Measurements from ENCODE around the gene COPB2.
A peak's percentile ranks its signal among the peaks of the same experiment; 100 is the strongest.

The COPB2 gene

DNA sequence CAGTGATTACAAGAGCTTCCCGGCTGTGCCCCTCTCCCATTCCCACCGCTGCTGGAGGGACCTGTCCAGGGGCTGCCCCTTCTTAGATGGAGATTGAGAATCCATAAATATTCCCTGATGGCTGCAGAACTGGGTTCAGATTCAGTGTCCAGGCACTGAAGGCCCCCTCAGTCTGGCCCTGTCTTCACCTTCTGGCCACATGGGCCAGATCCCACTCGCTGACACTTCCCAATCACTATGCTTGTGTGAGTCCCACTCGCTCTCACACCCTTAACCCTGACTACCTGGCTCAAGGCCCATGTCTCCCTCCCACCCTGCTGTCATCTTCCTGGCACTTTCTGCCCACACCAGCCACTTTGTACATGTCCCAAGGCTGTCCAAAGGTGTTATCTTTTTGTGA, 61.1 kb downstream of the COPB2 start:
- FAIRE-seq (no peak), DNase-seq (ENCODE audit: low spot score) (no peak)

DNA sequence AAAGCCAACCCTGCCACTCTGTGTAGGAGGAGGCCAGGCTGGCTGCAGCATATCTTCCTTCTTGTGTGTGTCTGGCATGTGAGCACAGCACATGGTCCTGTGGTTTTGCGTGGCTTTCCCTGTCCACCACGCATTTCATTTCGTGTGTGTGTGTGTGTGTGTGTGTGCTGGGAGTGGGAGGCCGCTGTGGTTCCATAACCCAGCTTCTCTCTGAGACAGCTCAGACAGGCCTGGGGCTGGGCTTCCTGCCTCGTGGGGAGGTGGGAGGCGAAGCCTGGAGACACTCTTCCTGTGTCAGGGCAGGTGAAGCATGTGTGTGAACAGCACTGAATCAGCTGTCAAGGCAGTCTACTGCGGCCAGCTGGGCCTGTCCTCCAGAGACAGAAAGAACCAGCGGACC, 61.6 kb downstream of the COPB2 start:
- no peak for FAIRE-seq
- DNase-seq (ENCODE audit: low spot score): no peak

DNA sequence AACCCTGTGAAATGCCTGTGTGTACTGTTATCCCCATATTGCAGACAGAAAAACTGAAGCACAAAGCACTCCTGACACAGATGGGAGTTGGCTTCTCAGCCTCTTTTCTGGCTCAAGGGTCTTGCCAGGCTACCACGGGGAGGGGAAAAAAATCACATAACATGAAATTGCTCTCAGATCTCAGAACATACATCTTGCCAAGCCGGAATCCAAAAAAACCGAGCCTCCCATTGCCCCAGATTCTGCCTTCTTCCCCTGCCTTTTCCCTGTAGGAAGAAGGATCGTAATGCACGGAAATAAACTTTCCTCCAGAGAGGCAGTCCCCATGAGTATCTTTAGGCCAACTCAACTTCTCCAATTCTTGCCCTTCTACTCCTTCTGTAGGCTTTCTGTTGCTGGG, 62.2 kb downstream of the COPB2 start:
- DNase-seq (ENCODE audit: low spot score) (no peak), FAIRE-seq (no peak)

DNA sequence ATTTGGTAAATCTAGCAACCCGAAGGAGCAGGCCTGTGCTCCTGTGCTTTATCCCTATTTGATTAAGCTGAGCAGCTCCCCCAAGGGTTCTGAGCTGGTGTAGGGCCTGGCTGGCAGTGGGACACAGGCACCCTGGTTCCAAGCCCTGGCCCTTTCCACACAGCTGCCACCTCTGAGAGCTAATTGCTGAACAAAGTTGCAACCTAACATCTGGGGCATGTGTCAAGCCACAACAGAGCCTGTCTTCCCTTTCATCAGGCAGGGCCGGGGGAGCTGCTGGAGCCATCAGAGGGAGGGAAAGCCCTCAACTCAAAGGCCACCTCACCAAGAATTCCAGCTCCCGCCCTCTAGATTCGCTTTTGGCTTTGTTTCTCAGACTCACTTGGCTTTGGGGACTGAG, 62.7 kb downstream of the COPB2 start:
- no peak for DNase-seq (ENCODE audit: low spot score)

DNA sequence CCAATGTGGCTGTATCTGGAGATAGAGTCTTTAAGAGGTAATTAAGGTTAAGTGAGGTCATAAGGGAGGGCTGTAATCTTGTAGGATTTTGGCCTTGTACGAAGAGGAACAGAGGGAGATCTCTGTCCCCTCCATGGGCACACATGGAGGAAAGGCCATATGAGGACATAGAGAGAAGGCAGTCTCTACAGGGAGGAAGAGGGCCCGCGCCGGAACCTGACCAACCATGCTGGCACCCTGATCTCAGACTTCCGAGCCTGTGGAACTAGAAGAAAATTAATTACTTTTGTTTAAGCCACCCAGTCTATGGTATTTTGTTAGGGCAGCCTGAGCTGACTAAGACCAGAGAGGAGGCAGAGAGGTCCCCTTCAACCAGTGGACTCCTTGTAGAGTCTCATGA, 63.3 kb downstream of the COPB2 start:
- DNase-seq (ENCODE audit: low spot score): no peak
- no peak for FAIRE-seq

More for the DNA sequence above, 62.7 kb downstream of the COPB2 start:
- FAIRE-seq: no peak

DNA sequence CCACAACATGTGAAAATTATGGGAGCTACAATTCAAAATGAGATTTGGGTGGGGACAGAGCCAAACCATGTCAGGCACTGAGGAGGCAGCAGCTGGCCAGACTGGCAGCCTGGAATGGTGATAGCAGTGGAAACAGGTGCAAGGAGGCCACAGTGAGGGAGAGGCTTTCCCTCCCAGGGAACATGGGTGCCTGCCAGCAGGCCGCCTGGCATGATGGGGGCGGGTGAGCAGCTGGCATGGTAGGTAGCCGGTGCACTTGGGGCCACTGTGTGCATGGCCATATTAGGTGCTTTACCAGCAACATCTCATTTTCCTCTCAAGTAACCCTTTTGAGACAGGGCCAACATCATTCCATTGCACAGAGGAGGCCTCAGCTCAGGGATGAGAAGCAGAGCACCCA, 63.9 kb downstream of the COPB2 start:
- DNase-seq (ENCODE audit: low spot score) (no peak), FAIRE-seq (no peak)

DNA sequence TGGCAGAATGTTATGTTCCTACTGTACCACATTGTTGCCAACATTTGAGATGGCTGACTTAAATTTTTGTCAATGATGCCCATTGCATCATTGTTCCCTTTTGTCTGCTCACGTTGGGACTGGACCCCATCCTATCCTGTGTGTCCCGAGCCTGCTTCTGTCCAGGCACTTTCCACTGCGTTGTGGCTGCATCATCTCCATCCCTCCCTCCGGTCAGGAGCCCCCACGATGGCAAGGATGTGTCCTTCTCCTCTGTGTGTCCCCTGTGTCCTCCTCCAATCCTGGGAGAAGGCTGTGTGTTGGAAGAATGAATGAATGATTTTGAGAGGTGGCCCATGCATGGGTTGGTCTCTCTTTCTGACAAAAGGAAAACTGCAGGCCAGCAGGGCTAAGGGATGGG, 65.0 kb downstream of the COPB2 start:
- DNase-seq (ENCODE audit: low spot score) (no peak), FAIRE-seq (no peak)

DNA sequence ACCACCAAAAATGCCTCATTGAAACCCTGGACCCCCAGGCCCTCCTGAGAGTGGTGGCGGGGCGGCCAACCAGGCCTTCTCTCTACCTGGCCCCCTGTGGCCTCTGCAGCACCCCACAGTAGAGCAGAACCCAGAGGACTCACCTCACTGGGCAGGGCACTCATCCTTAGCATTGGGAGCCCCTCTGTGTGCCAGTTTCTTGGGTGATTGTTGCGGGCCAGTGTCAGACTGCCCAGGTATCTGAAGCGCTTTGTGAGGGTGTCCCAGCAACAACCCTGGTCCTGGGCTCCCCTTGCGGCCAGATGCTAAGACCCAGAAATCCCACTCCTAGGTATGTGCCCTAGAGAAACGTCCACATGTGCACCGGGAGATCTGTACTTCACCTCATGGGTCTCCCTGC, 66.3 kb downstream of the COPB2 start:
- FAIRE-seq: no peak

DNA sequence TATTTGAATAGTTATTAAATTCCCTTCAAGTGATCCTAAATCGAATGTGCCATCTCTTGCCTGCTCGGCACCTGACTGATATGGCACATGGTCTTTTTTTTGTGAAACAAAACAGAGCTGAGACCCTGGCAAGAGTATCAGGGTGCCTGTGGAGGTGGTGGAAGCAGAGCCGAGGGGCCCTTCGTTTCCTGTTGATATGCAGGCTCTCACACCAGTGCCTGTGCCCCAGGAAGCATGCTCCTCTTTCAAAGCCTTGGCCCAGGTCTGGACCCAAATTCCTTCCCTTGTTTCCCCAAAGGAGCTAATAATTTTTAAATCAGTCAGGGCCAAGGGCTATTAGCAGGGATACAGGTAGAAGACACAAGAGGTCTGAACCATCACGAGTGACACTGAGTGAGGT, 67.1 kb downstream of the COPB2 start:
- no peak for FAIRE-seq

More for the DNA sequence above, 66.3 kb downstream of the COPB2 start:
- DNase-seq (ENCODE audit: low spot score): no peak

DNA sequence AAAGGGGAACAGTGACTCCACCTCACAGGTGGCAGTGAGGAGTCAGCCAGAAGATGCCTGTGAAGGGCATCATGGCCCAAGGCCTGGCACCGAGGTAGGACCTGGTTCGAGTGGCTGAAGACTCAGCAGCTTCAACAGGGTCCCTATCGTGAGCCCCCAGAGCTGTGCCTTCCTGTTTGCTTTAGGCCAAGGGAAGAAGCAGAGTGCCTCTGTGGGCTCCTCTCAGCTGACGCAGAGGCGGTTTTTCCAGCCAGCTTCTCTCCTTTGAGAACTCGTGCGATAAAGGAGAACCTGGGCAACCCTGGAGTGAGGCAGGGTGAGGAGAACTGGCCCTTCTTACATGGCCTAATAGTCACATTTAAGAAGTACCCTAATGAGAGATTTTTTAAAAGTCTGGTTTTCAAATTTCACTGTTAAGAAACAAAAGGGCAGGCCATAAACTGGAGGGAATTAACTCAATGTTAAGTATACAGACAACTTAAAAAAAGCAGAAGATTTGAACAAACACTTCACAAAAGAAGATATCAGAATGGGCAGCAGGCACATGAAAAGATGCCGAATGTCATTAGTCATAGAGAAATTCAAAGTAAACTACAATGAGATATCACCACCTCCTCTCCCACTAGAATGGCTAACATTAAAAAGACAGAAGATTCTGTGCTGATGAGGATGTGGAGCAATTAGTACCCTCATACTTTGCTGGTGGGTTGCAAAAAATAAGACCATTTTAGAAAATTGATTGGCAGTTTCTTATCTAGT, 68.7 kb downstream of the COPB2 start:
- no peak for FAIRE-seq
- DNase-seq (ENCODE audit: low spot score): no peak

More for the DNA sequence above, 67.1 kb downstream of the COPB2 start:
- no peak for DNase-seq (ENCODE audit: low spot score)

DNA sequence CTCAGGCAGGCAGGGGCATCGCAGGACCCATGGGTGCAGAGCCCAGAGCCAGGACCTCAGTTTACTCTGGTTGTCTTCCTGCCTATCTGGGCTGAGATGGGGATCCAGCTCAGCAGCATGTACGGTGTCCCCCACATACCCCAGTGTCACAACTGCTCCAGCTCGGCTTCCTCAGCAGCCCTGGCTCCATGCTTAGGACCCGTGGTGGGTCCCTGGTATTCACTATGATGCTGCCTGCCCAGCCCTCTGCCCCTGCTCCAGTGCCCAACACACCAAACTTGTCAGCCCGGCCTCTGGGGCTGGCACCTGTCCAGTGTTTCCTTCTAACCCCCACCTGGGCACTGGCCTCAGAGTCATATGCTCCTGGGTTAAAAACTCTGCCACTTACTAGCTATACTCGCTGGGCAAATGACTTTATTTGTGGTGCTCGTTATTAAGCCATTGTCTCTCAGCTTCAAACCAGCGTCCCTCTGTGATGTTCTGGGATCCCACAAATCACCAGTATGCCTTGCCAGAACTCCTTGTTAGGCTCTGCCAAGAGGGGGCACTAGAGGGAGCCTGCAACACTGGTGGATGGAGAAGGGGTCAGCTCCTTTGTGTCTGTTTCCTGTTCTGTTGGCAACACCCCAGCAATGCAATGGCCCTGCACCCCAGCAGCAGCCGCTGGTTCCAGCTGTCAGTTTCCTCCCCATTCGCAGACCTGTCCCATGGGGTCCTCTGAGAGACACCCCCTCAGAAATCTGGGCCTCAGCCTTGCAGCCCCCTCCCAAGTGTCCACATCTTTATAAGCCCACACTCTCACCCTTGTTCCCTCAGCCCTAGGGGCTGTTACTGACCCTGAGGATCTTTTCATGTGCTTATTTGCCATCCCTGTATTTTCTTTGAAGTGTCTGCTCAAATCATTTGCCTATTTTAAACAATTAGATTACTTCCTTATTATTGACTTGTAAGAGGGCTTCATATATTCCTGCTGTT, 69.7 kb downstream of the COPB2 start:
- FAIRE-seq: no peak
- no peak for DNase-seq (ENCODE audit: low spot score)

DNA sequence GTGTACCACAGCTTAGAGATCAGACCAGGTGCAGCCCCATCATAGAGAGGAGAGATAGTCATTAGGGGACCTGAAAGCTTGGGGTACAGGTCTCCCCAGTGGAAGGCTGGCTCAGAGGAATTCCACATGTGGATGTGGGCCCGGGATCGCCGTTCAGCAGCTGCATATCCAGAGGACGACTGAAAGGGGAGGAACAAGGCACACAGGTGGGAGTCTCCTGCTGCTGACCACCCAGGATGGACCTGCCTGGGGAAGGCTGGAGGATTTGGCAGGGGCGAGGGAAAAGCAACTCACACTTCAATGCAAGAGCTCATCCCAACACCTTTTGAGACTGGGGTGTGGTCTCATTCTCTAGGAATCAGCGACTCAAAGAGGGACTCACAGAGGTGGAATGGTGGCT, 70.6 kb downstream of the COPB2 start:
- no peak for FAIRE-seq
- DNase-seq (ENCODE audit: low spot score): no peak

DNA sequence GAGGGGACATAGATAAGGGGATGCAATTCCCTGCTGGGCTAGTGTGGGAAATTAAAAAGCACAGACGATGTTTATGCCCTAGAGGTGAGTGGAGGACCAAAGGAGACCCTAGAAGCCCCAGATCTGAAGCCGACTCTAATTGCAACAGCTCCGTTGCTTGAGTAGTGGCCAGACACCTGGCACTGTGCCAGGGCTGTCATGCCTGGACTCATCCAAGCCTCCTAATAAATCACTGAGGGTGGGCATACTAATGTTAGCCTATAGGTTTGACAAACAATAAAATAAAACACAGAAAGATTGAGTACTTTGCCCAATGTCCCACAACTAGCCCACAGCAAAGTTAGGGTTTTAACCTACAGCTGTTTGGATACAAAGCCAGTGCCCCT, 71.0 kb downstream of the COPB2 start:
- FAIRE-seq (no peak), DNase-seq (ENCODE audit: low spot score) (no peak)

DNA sequence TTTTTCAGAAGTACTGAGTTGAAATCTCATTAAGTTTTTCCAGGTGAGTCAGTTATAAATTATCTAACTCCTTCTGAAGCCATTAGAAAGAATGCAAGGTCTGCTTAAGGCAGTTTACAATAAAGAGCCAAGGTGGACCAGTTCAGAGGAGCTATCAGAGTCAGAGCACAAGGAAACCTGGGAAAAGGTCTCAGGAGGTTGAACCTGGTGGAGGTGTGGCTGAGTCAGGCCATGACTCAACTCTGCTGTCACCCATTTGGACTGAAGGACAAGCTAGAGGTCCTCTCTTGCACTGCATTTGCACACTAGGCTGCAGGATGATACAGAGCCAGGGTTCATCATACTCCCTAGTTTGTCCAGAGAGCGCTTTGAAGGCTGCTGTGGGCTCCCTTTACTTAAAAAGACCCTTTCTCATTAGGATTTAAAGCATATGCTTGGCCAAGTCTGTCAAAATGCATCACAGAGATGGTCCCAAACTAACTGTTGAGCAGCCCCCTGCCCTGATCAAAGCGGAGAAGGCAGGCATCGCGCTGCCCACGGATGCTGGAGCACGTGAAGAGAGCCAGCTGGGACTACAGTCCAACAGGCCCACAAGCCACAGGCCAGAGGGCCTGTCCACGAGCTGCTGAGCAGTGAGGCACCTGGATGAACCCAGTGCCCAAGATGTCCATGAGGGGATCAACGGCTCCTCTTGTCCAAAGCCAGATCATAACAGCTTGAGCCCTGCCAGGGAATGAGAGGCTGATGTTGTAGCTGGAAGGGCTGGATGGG, 71.6 kb downstream of the COPB2 start:
- DNase-seq (ENCODE audit: low spot score) (peak; percentile 36), FAIRE-seq (no peak)

DNA sequence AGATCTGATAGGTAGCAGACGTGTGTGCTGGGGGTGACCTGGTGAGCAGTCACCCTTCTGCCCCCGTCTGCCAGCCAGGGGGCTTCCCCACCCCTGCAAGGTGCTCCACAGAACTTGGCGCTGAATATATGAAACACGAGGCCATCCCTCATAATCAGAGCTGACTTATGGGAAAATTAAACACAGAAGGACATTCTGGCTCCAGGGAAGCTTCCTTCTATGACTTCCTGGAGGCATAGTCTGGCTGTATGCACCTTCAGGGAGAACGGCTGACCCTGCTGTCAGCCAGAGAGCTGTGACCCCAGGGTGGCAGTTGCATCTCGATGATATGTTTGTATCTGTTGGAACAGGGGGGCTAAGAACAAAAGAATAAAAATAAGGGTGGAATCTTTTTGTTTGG, 72.2 kb downstream of the COPB2 start:
- DNase-seq (ENCODE audit: low spot score) (no peak), FAIRE-seq (no peak)

DNA sequence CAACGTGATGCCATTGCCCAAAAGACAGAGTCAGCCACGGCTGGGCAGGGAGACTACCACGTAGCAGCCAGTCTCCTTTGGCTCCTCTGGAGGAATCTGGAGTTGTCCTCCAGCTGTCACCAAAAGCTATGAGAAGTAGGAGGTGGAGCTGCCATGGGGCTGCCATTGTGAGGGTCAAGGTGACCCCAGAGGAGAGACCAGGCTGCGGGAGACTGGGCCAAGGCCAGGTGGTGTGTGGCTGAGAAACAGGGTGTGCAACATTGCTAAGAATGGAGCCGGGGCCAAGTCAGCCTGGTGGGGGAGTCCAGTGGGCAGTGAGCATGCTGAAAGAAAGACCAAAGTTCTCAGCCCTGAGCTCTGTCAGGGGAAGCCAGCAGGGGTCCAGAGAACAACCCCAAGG, 75.5 kb downstream of the COPB2 start:
- no peak for FAIRE-seq
- DNase-seq (ENCODE audit: low spot score): no peak

DNA sequence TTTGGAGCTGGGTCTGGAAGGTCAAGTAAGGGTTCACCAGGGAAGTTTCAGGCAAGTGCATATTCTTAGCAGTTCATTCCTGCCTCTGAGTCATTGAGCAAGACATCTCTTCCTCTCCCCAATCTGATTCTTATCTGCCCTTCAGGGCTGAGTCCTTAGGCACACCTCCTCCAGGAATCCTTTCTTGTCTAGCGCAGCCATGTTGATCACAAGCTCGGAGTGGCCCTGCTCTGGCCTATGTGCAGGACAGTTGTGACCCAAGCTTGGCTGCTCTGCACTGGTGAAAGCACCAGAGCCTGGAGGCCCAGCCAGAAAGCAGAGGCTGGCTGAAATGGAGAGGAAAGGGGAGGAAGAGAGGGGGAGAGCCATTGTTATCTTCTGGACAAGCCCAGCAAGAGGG, 76.5 kb downstream of the COPB2 start:
- no peak for FAIRE-seq
- DNase-seq (ENCODE audit: low spot score): peak; percentile 51

DNA sequence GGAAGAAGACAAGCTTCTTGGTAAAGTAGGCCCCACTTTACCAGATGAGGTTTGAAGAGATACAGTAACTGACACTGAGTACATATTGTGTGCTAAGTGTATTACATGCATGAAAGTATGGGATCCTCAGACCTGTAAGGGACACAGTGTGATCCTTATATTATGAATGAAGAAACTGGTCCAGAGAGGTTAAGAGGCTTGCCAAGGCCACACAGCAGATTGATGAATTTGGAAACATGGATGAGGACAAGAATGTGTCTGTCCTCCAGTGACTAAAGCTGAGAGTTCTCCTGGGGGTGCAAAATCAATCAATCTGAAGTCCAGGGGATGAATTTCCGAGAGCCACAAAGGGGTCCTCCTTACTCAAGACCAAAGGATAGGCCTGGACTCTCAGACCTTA, 77.0 kb downstream of the COPB2 start:
- no peak for FAIRE-seq

DNA sequence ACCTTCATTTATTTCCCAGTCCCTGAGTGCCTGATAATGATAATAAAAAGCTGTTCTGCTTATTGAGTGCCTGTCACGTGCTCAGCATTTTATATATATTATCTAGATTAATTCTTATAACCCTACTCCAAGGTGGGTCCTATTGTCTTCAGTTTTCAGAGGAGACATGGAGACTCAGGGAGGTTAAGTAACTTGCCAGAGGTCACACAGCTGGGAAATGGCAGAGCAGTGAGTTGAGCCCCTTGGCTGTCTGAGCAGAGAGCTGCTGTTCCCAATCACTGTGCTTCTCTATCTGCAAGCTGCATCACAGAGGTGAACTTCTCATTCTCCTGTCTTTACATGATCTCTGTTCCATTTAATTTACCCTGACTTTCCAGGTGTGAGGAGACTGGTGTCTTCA, 77.9 kb downstream of the COPB2 start:
- FAIRE-seq: no peak
- no peak for DNase-seq (ENCODE audit: low spot score)

More for the DNA sequence above, 77.0 kb downstream of the COPB2 start:
- no peak for DNase-seq (ENCODE audit: low spot score)

DNA sequence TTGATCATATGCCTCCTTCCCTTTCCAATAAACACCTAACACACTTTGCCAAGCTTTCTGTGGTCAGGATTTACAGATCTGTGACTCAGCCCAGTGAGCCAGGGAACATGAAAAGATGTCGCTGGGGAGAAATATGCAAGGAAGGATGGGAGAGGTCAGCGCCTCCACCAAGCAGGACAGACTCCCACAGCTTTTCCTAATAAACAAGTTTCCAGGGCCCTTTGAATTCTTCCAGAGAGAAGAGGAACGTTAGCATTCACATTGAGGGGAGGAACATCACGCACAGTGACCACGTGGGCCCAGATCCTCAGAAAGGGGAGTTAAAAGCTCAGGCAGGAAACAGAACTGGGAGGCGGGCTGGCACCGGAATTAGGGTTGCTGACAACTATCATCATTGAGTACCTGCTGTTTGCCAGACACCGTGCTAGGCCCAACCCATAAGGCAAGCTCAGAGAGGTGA, 78.9 kb downstream of the COPB2 start:
- peak; percentile 72 for DNase-seq (ENCODE audit: low spot score)

DNA sequence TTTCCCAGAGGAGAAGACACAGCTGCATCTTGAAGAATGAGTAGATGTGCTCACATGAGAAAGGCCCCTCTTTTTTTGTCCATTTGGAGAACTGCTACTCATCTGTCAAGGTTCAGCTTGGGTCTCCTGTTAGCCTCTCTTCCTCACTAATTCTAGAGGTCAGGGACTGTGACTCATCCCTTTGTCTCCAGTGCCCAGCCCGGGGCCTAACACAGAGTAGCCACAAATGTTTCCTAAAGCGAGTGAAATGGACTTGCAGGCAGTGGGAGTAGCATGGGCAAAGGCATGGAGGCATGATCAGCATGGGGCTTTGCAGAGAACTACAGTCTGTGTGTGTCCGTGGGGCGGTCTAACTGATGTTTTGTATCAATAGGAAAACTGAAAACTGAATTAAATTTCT, 79.6 kb downstream of the COPB2 start:
- DNase-seq (ENCODE audit: low spot score) (peak; percentile 37), FAIRE-seq (no peak)

More for the DNA sequence above, 78.9 kb downstream of the COPB2 start:
- no peak for FAIRE-seq
